ENCODE measurements around the gene CT45A2.
"Not testable (repeated sequence)": the region's sequence is repeated elsewhere in the genome, so short reads cannot be mapped to it uniquely, and the experiment has no call there.

Gene CT45A2, protein sequence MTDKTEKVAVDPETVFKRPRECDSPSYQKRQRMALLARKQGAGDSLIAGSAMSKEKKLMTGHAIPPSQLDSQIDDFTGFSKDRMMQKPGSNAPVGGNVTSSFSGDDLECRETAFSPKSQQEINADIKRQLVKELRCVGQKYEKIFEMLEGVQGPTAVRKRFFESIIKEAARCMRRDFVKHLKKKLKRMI

DNA sequence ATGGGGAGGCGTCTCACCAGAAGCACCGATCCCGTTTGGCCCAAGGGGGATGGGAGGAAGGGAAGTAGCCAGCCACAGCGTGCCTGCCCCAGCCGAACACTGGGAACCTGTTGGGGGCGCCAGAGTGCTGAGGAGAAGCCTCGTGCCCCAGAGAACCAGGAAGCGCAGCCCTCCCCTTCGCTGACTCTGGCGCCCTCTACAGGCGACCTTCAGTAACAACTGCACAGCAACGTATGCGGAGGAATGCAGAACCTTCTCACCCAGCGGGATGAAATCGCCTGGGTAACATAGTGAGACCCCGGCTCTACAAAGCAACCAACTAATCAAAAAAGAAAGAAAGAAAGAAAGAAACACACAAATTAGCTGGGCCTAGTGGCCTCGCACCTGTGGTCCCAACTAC is at the start of gene CT45A2:
TSS of gene CT45A2 (minus strand) at position 101 of the 400 bp plus-strand sequence. CDS start 3,747 bp downstream, outside the sequence.
- H3K27ac ChIP-seq (ENCODE audit: extremely low read depth, low read depth, low read length); H3K36me3 ChIP-seq (ENCODE audit: control insufficient read depth in 2 of 2, insufficient read depth in 1 of 2, low read length in 2 of 2); H3K4me1 ChIP-seq (ENCODE audit: control insufficient read depth, insufficient read depth, low read length); CTCF ChIA-PET; POLR2A ChIA-PET; H3K9me3 ChIP-seq (ENCODE audit: control insufficient read depth, insufficient read depth, low read depth, low read length); H3K4me3 ChIP-seq (ENCODE audit: low read depth, low read length): not testable (repeated sequence)

DNA sequence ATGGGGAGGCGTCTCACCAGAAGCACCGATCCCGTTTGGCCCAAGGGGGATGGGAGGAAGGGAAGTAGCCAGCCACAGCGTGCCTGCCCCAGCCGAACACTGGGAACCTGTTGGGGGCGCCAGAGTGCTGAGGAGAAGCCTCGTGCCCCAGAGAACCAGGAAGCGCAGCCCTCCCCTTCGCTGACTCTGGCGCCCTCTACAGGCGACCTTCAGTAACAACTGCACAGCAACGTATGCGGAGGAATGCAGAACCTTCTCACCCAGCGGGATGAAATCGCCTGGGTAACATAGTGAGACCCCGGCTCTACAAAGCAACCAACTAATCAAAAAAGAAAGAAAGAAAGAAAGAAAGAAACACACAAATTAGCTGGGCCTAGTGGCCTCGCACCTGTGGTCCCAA is 34.6 kb upstream of the CT45A2 start, which contains the start of gene CT45A8:
TSS of gene CT45A8 (minus strand) at position 101 of the 400 bp plus-strand sequence. CDS start 3,755 bp downstream, outside the sequence.
- CTCF ChIA-PET; H3K27ac ChIP-seq (ENCODE audit: extremely low read depth, low read depth, low read length); POLR2A ChIA-PET: not testable (repeated sequence)

DNA sequence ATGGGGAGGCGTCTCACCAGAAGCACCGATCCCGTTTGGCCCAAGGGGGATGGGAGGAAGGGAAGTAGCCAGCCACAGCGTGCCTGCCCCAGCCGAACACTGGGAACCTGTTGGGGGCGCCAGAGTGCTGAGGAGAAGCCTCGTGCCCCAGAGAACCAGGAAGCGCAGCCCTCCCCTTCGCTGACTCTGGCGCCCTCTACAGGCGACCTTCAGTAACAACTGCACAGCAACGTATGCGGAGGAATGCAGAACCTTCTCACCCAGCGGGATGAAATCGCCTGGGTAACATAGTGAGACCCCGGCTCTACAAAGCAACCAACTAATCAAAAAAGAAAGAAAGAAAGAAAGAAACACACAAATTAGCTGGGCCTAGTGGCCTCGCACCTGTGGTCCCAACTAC is 17.4 kb upstream of the CT45A2 start, which contains the start of gene CT45A7:
TSS of gene CT45A7 (minus strand) at position 101 of the 400 bp plus-strand sequence. CDS start 3,747 bp downstream, outside the sequence.
- H3K9me3 ChIP-seq (ENCODE audit: control insufficient read depth, insufficient read depth, low read depth, low read length); H3K4me1 ChIP-seq (ENCODE audit: control insufficient read depth, insufficient read depth, low read length); H3K27ac ChIP-seq (ENCODE audit: extremely low read depth, low read depth, low read length); H3K4me3 ChIP-seq (ENCODE audit: low read depth, low read length); CTCF ChIA-PET; H3K36me3 ChIP-seq (ENCODE audit: control insufficient read depth in 2 of 2, insufficient read depth in 1 of 2, low read length in 2 of 2); POLR2A ChIA-PET: not testable (repeated sequence)

More for the DNA sequence above, 34.6 kb upstream of the CT45A2 start, which contains the start of gene CT45A8:
- not testable (repeated sequence) for H3K4me1 ChIP-seq (ENCODE audit: control insufficient read depth, insufficient read depth, low read length); H3K4me3 ChIP-seq (ENCODE audit: low read depth, low read length); H3K36me3 ChIP-seq (ENCODE audit: control insufficient read depth in 2 of 2, insufficient read depth in 1 of 2, low read length in 2 of 2); H3K9me3 ChIP-seq (ENCODE audit: control insufficient read depth, insufficient read depth, low read depth, low read length)

DNA sequence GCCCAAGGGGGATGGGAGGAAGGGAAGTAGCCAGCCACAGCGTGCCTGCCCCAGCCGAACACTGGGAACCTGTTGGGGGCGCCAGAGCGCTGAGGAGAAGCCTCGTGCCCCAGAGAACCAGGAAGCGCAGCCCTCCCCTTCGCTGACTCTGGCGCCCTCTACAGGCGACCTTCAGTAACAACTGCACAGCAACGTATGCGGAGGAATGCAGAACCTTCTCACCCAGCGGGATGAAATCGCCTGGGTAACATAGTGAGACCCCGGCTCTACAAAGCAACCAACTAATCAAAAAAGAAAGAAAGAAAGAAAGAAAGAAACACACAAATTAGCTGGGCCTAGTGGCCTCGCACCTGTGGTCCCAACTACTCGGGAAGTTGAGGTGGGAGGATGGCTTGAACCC is 17.1 kb downstream of the CT45A2 start, which contains the start of gene CT45A6:
TSS of gene CT45A6 (minus strand) at position 101 of the 400 bp plus-strand sequence. CDS start 3,794 bp downstream, outside the sequence.
- H3K27ac ChIP-seq (ENCODE audit: extremely low read depth, low read depth, low read length); H3K4me3 ChIP-seq (ENCODE audit: low read depth, low read length); POLR2A ChIA-PET; H3K36me3 ChIP-seq (ENCODE audit: control insufficient read depth in 2 of 2, insufficient read depth in 1 of 2, low read length in 2 of 2); CTCF ChIA-PET; H3K9me3 ChIP-seq (ENCODE audit: control insufficient read depth, insufficient read depth, low read depth, low read length); H3K4me1 ChIP-seq (ENCODE audit: control insufficient read depth, insufficient read depth, low read length): not testable (repeated sequence)

DNA sequence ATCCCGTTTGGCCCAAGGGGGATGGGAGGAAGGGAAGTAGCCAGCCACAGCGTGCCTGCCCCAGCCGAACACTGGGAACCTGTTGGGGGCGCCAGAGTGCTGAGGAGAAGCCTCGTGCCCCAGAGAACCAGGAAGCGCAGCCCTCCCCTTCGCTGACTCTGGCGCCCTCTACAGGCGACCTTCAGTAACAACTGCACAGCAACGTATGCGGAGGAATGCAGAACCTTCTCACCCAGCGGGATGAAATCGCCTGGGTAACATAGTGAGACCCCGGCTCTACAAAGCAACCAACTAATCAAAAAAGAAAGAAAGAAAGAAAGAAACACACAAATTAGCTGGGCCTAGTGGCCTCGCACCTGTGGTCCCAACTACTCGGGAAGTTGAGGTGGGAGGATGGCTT is 34.4 kb downstream of the CT45A2 start, which contains the start of gene CT45A5:
TSS of gene CT45A5 (minus strand) at position 101 of the 400 bp plus-strand sequence. CDS start 3,774 bp downstream, outside the sequence.
- CTCF ChIA-PET; H3K9me3 ChIP-seq (ENCODE audit: control insufficient read depth, insufficient read depth, low read depth, low read length); H3K4me1 ChIP-seq (ENCODE audit: control insufficient read depth, insufficient read depth, low read length); H3K4me3 ChIP-seq (ENCODE audit: low read depth, low read length); H3K27ac ChIP-seq (ENCODE audit: extremely low read depth, low read depth, low read length); H3K36me3 ChIP-seq (ENCODE audit: control insufficient read depth in 2 of 2, insufficient read depth in 1 of 2, low read length in 2 of 2); POLR2A ChIA-PET: not testable (repeated sequence)

DNA sequence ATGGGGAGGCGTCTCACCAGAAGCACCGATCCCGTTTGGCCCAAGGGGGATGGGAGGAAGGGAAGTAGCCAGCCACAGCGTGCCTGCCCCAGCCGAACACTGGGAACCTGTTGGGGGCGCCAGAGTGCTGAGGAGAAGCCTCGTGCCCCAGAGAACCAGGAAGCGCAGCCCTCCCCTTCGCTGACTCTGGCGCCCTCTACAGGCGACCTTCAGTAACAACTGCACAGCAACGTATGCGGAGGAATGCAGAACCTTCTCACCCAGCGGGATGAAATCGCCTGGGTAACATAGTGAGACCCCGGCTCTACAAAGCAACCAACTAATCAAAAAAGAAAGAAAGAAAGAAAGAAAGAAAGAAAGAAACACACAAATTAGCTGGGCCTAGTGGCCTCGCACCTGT is 51.7 kb downstream of the CT45A2 start, which contains the start of gene CT45A3:
TSS of gene CT45A3 (minus strand) at position 101 of the 400 bp plus-strand sequence. CDS start 3,747 bp downstream, outside the sequence.
- H3K36me3 ChIP-seq (ENCODE audit: control insufficient read depth in 2 of 2, insufficient read depth in 1 of 2, low read length in 2 of 2); POLR2A ChIA-PET; H3K4me1 ChIP-seq (ENCODE audit: control insufficient read depth, insufficient read depth, low read length); H3K9me3 ChIP-seq (ENCODE audit: control insufficient read depth, insufficient read depth, low read depth, low read length); CTCF ChIA-PET; H3K4me3 ChIP-seq (ENCODE audit: low read depth, low read length); H3K27ac ChIP-seq (ENCODE audit: extremely low read depth, low read depth, low read length): not testable (repeated sequence)

Measured in HEK293 (cell line).